IgD-negative memory B cell (primary cell): ENCODE measurements around the gene CCNB3. TPM values are rescaled to one million over a fixed set of nuclear protein-coding genes. Genes with fewer than 3 reads are reported as not detected.
"Not testable (repeated sequence)": the region's sequence is repeated elsewhere in the genome, so short reads cannot be mapped to it uniquely, and the experiment has no call there.

Experiments
- H3K27ac Mint-ChIP-seq, 3 donors: one replicate each; pipeline ENCODE4 v1.8.0; 2020 to 2022; ENCODE audit warnings: mild to moderate bottlenecking in 3 of 3, mixed read lengths in 3 of 3, moderate library complexity in 1 of 3
- H3K27me3 Mint-ChIP-seq: one replicate; pipeline ENCODE4 v1.8.0; 2021; ENCODE audit warnings: mixed read lengths
- H3K36me3 Mint-ChIP-seq: one replicate; pipeline ENCODE4 v1.8.0; 2020; ENCODE audit warnings: mild to moderate bottlenecking, mixed read lengths
- H3K4me1 Mint-ChIP-seq, 3 donors: one replicate each; pipeline ENCODE4 v1.8.0; 2020 to 2022; ENCODE audit warnings: mixed read lengths in 3 of 3, mild to moderate bottlenecking in 1 of 3
- H3K4me3 Mint-ChIP-seq, 4 donors: one replicate each; pipeline ENCODE4 v1.8.0; 2020 to 2022; ENCODE audit warnings: mild to moderate bottlenecking in 4 of 4, mixed read lengths in 4 of 4, moderate library complexity in 3 of 4
- H3K9me3 Mint-ChIP-seq, 3 donors: one replicate each; pipeline ENCODE4 v1.8.0; 2020 to 2021; ENCODE audit warnings: mixed read lengths in 3 of 3, mild to moderate bottlenecking in 1 of 3
- polyA plus RNA-seq: library from polyadenylated mRNA; unstranded; fragments of 300-500 nt; fragmentation: Illumina TruSeq; gene quantifications from one replicate; pipeline ENCODE4 v1.2.3, GENCODE V29; 2021

CCNB3 gene
- polyA plus RNA-seq, 1 donor from 2014 or later, result 0.06 TPM

DNA sequence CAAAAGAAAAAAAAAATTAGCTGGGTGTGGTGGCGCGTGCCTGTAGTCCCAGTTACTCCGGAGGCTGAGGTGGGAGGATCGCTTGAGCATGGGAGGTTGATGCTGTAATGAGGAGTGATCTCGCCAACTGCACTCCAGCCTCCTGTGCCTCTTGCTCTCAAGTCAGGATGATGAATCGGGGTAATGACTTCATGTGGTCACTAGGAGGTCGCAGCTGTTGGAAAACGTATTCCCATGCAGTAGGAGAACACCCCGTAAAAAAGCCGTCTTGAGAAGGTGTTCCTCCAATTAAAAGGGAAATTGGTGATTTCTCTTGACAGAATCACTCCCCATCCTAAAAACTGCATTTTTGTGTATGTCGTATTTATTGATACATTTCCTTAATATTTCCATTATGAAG, 2.2 kb downstream of the CCNB3 start:
- peaks cover 0 to 1% (median 0%) of the 10 kb centered on the region in 3 donors for H3K9me3 Mint-ChIP-seq
- H3K27me3 Mint-ChIP-seq, result peaks cover 2% of the 10 kb centered on the region
- H3K27ac Mint-ChIP-seq, result no peak overlapping the region
- peaks cover 6 to 11% (median 8%) of the 10 kb centered on the region in 3 donors for H3K4me1 Mint-ChIP-seq
- no peak overlapping the region for H3K4me3 Mint-ChIP-seq
- H3K36me3 Mint-ChIP-seq, result no peaks in the 10 kb centered on the region

- Mint-ChIP-seq H3K36me3 (no peaks in the 10 kb centered on the region), H3K4me3 (no peak overlapping the region), H3K9me3 (no peaks in the 10 kb centered on the region), H3K27ac (no peak overlapping the region), H3K27me3 (no peaks in the 10 kb centered on the region), H3K4me1 (peaks cover 0 to 5% (median 0%) of the 10 kb centered on the region in 3 donors)
These were observed 6.9 kb downstream of the CCNB3 start for GRCh38 chrX:50211510-50211909.

DNA sequence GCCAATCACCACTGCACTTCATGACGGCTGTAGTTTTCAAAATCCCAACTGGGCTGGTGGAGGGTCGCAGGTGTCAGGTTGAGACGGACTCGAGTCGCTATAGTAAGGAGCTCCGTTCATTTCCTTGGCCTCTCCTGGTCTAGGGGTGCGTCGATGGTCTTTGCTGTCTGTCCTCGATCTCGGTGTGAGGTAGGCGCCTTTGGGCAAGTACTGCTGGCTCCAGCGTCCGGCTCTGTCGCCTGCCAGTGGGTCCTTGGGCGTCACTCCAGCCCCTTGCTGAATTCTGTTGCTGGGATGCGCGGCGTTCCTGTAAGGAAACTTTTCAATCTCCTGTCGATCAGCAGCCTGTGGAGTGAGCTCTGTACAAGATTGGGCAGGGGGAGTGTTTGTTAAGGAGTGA, 76.7 kb downstream of the CCNB3 start:
- no peak overlapping the region for H3K27ac Mint-ChIP-seq
- peaks cover 0 to 1% (median 0%) of the 10 kb centered on the region in 3 donors for H3K4me1 Mint-ChIP-seq
- H3K9me3 Mint-ChIP-seq, result no peaks in the 10 kb centered on the region
- H3K27me3 Mint-ChIP-seq, result peaks cover 3% of the 10 kb centered on the region
- no peaks in the 10 kb centered on the region for H3K36me3 Mint-ChIP-seq
- peak overlapping the region in 2 of 4 donors; percentile 32 for H3K4me3 Mint-ChIP-seq

DNA sequence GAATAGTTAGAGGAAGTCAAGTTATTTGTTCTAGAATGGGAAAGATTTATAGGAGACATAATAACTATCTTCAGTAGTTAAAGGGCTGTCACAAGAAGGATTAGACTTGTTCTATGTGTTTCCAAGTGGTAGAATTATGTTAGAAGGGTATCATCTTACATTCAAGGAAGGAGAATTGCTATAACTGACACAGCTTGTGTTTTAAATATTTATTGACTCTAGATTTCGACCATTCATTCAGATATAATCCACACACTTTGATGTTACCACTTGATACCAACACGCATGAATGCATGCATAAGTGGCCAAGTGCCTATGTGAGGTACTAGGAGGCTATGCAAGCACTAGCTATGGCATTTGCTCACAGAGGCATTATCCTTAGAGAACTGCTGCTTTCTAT, 122.7 kb downstream of the CCNB3 start:
- Mint-ChIP-seq H3K36me3 (no peaks in the 10 kb centered on the region), H3K9me3 (peaks cover 0 to 3% (median 0%) of the 10 kb centered on the region in 3 donors), H3K27ac (no peak overlapping the region), H3K4me3 (peak overlapping the region in 1 of 4 donors; percentile 34), H3K4me1 (no peaks in the 10 kb centered on the region), H3K27me3 (peaks cover 3% of the 10 kb centered on the region)

- H3K27ac Mint-ChIP-seq, result peak overlapping the region in 1 of 3 donors; percentile 24
- not testable (repeated sequence) for H3K27me3 Mint-ChIP-seq, H3K9me3 Mint-ChIP-seq, H3K4me1 Mint-ChIP-seq, H3K36me3 Mint-ChIP-seq, H3K4me3 Mint-ChIP-seq
These were observed 128.1 kb downstream of the CCNB3 start for GRCh38 chrX:50332668-50333067.

- H3K27me3 Mint-ChIP-seq, result peaks cover 4% of the 10 kb centered on the region
- no peaks in the 10 kb centered on the region for H3K4me1 Mint-ChIP-seq
- no peak overlapping the region for H3K4me3 Mint-ChIP-seq
- H3K27ac Mint-ChIP-seq, result no peak overlapping the region
- peaks cover 0 to 4% (median 3%) of the 10 kb centered on the region in 3 donors for H3K9me3 Mint-ChIP-seq
- no peaks in the 10 kb centered on the region for H3K36me3 Mint-ChIP-seq
These were observed 128.7 kb downstream of the CCNB3 start for GRCh38 chrX:50333308-50333707.

DNA sequence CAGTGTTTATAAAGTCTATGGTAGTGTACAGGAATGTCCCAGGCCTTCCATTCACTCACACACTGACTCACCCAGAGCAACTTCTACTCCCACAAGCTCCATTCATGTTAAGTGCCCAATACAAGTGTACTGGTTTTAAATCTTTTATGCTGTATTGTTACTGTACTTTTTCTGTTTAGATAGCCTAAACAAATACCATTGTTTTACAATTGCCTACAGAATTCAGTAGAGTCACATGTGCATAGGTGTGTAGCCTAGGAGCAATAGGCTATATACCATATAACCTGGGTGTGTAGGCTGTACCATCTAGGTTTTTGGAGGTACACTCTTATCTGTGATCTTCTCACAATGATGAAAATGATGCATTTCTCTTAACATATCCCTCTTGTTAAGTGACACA, 139.4 kb downstream of the CCNB3 start:
- no peaks in the 10 kb centered on the region for H3K36me3 Mint-ChIP-seq
- H3K27ac Mint-ChIP-seq, result no peak overlapping the region
- peaks cover 0 to 2% (median 0%) of the 10 kb centered on the region in 3 donors for H3K4me1 Mint-ChIP-seq
- H3K4me3 Mint-ChIP-seq, result no peak overlapping the region
- no peaks in the 10 kb centered on the region for H3K9me3 Mint-ChIP-seq
- H3K27me3 Mint-ChIP-seq, result no peaks in the 10 kb centered on the region

DNA sequence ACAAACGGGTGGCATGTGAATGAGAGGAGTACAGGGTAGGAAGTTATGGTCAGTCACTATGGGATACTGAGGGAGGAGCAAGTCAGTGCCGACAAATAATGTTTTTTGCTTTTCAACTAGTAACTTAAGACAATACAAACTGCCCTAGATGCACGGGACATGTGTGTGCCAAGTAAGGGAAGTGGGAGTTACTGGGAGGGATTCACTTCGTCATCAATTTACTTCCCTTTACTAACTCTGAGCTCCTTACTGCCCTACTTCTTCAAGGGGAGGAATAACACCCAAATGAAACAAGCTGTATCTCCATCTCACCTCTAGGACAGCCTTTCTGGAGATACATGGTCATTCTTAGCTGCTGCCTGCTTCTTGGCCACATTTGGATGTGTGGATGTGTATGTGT, 168.4 kb downstream of the CCNB3 start:
- Mint-ChIP-seq H3K27me3 (peaks cover 7% of the 10 kb centered on the region), H3K9me3 (no peaks in the 10 kb centered on the region), H3K4me1 (no peaks in the 10 kb centered on the region), H3K27ac (no peak overlapping the region), H3K4me3 (no peak overlapping the region), H3K36me3 (no peaks in the 10 kb centered on the region)

DNA sequence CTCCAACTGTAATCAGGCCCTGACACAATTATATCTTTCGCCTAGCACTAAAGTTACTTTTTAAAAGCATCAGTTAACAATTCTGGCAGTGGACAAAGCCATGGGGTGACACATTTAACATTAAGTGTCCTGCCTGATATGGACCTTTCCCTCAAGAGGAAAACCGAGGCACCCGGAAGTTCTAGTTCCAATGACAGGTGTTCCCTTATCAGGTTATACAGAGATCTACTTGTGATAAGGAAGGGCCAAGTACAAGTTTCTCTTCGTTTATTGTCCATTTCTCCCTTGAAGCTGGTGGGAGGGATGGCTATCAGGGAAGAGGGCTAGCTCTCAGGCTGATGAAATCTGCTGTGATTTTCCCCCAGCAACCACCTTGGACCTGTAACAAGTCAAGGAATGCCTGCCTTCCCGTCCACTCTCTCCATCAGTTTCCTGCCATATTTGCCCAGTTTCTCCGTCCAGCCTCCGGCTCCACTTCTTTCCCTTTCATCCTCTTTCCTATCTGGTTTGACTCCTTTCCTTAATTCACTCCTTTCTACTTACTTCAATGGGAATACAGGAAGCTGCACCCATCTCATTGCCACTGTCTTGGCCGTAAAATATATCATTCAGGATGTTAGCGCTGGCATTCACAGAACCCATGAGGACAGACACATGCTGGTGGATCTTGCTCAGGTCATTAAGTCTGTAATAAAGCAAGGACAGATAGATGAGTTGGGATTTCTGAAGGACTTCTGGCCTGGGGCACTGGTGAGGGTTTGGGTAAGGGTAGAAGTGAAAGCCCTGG, 171.1 kb downstream of the CCNB3 start:
- no peaks in the 10 kb centered on the region for H3K36me3 Mint-ChIP-seq
- no peaks in the 10 kb centered on the region for H3K9me3 Mint-ChIP-seq
- peaks cover 9% of the 10 kb centered on the region for H3K27me3 Mint-ChIP-seq
- H3K4me1 Mint-ChIP-seq, result peaks cover 0 to 1% (median 0%) of the 10 kb centered on the region in 3 donors
- no peak overlapping the region for H3K4me3 Mint-ChIP-seq
- no peak overlapping the region for H3K27ac Mint-ChIP-seq

DNA sequence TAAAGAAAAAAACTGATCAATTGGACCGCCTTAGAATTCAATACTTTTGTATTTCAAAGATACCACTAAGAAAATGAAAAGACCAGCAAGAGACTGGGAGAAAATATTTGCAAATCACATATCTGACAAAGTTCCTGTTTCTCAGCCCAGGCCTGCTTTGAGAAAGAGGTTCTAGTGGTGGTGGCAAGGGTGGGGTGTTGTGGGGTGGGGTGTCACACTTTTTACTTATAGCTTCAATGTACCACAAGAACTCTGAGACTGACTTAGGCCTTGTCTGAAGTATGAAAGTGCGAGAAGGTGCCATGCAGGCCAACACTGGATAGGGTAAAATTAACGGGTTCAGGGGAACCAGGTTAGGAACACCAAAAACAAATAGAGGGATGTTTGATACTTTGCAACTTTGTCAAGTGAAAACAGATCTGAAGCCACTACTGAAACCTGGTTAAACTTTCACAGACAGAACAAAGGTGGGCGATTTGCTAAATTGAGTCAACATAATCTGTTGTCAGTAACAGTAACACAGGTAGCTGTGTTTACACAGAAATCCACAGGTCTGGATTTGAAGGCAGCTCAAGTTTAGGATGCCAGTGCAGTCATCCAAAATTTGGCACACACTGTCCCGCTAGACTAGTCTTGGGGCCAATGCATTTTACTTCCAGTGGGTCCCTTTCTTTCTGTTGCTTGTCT, 177.3 kb downstream of the CCNB3 start:
- peaks cover 0 to 2% (median 2%) of the 10 kb centered on the region in 3 donors for H3K9me3 Mint-ChIP-seq
- H3K4me1 Mint-ChIP-seq, result peaks cover 0 to 1% (median 0%) of the 10 kb centered on the region in 3 donors
- H3K4me3 Mint-ChIP-seq, result no peak overlapping the region
- H3K27me3 Mint-ChIP-seq, result peaks cover 4% of the 10 kb centered on the region
- no peaks in the 10 kb centered on the region for H3K36me3 Mint-ChIP-seq
- H3K27ac Mint-ChIP-seq, result no peak overlapping the region

GRCh38 chrX:50386520-50386919, 182.0 kb downstream of the CCNB3 start:
- H3K27me3 Mint-ChIP-seq, result peaks cover 4% of the 10 kb centered on the region
- H3K4me1 Mint-ChIP-seq, result no peaks in the 10 kb centered on the region
- peaks cover 0 to 2% (median 2%) of the 10 kb centered on the region in 3 donors for H3K9me3 Mint-ChIP-seq
- no peaks in the 10 kb centered on the region for H3K36me3 Mint-ChIP-seq
- H3K4me3 Mint-ChIP-seq, result no peak overlapping the region
- peak overlapping the region in 1 of 3 donors; percentile 51 for H3K27ac Mint-ChIP-seq

- H3K4me3 Mint-ChIP-seq, result no peak overlapping the region
- H3K27ac Mint-ChIP-seq, result no peak overlapping the region
- no peaks in the 10 kb centered on the region for H3K9me3 Mint-ChIP-seq
- H3K4me1 Mint-ChIP-seq, result no peaks in the 10 kb centered on the region
- peaks cover 12% of the 10 kb centered on the region for H3K27me3 Mint-ChIP-seq
- H3K36me3 Mint-ChIP-seq, result no peaks in the 10 kb centered on the region
These were observed 189.3 kb downstream of the CCNB3 start for GRCh38 chrX:50393902-50394301.

Other genes with a start within 250 kb of the CCNB3 start
- not detected for gene AKAP4, start 3.8 kb upstream of the CCNB3 start, polyA plus RNA-seq